GM12872 (cell line): ENCODE results near the gene URB2.

ENCODE experiments used
- TF ChIP-seq, protein P1 (sequence below): IDR thresholded peaks from 3 replicates; pipeline ENCODE4 v1.5.1; 2011; ENCODE audit warnings: low read depth, mild to moderate bottlenecking, low read length, moderate library complexity; ENCODE audit not compliant: insufficient read depth

URB2 gene

DNA sequence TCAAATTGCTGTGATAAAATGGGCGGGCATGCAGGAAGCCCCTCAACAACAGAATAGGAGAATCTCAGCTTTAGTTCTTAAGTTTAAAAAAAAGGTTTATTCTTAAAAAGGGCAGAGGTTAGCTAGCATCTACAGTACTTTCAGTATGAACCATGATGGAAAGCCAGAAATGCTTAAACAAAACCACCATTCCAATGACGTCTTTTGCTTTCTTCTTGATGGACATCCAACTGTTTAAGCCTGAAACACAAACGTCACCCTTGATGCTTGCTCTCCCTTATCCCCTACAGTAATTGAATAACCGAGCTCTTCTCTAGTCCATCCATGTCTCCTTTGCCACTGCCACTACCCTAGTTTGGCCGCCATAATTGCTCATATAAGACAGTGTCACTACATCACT is 25.8 kb upstream of the URB2 start:
- TF ChIP-seq, protein P1, sequence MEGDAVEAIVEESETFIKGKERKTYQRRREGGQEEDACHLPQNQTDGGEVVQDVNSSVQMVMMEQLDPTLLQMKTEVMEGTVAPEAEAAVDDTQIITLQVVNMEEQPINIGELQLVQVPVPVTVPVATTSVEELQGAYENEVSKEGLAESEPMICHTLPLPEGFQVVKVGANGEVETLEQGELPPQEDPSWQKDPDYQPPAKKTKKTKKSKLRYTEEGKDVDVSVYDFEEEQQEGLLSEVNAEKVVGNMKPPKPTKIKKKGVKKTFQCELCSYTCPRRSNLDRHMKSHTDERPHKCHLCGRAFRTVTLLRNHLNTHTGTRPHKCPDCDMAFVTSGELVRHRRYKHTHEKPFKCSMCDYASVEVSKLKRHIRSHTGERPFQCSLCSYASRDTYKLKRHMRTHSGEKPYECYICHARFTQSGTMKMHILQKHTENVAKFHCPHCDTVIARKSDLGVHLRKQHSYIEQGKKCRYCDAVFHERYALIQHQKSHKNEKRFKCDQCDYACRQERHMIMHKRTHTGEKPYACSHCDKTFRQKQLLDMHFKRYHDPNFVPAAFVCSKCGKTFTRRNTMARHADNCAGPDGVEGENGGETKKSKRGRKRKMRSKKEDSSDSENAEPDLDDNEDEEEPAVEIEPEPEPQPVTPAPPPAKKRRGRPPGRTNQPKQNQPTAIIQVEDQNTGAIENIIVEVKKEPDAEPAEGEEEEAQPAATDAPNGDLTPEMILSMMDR: no peak

DNA sequence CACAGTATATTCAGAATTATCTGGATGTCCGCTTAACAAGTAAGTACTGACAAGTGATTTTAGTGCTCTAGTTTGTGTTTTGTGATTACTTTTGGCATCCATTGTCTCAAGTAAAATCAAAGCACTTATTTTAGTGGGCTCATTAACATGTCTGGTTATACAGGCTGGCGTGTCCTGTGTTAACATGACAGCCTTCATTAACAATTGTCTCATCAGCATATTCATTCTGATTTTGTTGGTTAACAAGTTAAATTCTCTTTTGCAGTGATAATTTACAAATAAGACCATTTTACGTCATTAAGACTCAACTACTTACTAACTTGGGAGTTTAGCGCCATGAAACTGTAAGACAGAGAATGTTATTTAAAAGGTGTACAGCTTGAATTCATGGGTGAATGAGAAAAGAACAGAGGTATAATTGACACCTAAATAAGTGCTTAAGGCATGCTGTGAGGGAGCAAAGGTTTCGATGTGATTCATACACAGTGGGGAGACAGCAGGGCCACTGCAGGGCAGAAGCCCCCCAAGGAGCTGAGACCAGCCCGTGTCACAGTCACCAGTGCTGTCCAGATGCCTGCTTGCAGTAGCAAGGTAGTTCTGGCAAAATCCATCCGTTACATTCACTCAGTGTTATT is 22.6 kb upstream of the URB2 start:
- TF ChIP-seq, protein P1: no peak

DNA sequence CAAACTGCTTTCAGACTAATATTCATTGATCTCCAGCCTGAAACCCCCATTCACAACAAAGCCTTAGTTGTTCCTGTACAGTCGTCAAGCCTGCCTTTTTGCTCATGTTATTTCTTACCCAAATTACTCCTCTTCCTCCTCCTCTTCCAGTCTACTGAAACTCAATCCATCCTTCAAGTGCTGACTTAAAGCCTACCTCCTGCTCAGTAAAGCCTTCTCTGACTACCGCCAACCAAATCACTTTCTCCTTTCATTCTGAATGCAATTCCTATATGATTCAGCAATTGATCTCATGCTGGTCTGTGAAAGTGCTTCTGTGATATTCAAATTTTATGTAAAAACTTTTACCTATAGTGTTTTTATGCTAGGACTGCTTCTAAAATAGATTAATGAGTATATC is 18.7 kb upstream of the URB2 start:
- TF ChIP-seq, protein P1: no peak

DNA sequence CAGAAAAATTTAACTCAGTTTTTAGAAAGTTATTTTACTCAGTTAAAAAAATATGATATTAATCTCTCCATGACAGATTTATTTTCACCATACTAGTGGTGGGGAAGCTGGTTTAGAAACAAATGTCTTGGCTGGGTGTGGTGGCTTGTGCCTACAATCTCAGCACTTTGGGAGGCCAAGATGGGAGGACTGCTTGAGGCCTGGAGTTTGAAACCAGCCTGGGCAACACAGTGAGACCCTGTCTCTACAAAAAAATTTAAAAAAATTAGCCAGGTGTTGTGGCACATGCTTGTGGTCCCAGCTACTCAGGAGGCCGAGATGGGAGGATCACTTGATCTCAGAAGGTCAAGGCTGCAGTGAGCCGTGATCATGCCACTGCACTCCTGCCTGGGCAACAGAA is 17.5 kb upstream of the URB2 start:
- TF ChIP-seq, protein P1: no peak

DNA sequence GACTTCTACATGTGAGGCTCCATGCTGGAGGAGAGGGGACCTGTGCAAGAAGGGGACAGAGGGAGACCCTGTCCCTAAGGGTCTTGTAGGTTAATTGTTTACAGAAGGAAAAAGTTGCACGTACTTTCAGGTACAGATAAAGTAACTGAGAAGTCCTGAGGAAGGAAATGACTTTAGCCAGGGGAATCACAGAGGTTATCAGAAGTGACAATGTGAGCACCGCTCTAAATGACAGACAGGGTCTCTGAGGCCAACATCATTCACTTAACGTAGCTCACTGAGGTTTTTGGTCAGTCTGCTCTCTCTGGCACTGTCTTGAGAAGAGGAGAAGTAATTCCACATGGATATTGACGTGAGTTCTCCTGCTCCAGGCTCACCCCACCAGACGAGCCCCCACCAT is 12.1 kb upstream of the URB2 start:
- TF ChIP-seq, protein P1: no peak

DNA sequence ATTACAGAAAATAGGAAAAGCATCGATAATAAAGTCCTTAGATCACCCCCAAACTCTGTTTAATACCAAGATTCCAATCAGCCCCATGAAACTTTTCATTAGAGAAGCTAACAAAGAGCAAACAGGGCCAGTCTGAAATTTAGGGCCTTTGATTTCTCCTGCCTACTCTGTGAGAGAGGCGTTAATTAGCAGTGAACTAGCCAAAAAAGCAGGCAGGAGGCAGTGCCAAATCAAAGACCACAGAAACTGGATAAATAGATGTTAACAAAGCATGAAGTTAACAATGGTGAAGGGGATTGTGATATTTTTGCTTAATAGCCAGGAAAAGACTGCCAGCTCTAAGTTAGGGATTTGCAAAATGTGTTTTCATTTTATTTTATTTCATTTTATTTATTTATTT is 11.3 kb upstream of the URB2 start:
- TF ChIP-seq, protein P1: no peak

DNA sequence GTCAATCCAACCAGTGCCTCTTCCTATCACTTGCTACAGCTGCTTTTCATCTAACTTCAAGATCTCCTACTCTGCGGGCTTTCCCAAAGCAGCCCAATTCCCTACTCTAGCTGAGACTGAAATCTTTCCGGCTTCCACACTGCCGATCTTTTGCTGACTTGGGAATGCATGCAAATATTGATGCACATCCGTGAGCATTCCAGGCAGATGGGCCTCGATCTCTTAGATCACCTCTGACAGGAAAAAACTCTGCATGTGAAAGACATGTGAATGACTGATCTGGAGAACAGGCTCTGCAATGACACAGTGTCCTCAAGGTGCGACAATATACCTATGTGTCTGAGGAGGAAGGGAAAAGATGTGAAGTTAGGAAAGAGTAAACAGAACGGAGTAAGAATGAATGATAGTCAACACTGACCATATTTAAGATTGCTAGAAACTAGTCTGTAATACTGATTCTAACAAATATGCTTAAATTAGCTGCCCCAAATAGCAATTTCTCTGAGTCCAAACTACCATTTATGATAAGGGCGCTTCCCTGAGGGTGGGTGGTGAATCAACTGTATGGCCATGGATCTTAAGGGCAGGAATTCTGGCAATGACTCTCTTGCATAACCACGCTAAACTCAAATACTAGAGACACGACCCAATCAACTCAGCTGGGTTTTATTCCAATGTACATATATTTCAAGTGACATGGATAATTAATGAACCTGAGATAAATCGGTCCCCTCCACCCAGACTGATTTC is 8.5 kb upstream of the URB2 start:
- TF ChIP-seq, protein P1: no peak
